RWPE1 (cell line): ENCODE data around the gene VPS25.
"Not testable (repeated sequence)": the region's sequence is repeated elsewhere in the genome, so short reads cannot be mapped to it uniquely, and the experiment has no call there.

Source experiments
- CTCF ChIA-PET: fragments of 350-600 bp; sonication (Branson Sonifier 250); formaldehyde crosslinking; extraction: SDS; loops from one replicate; lab custom pipeline; 2021; lab: Yijun Ruan, JAX
- POLR2A ChIA-PET: fragments of 400-600 bp; formaldehyde crosslinking; extraction: SDS; loops from one replicate; lab custom pipeline; 2020; ENCODE audit warnings: antibody characterized with exemption; ENCODE audit not compliant: low non-redundant PET; lab: Yijun Ruan, JAX
- DNase-seq: peaks from one replicate; pipeline ENCODE4 v3.0.0; 2012; ENCODE audit warnings: low spot score
- H3K27ac ChIP-seq: fragments of 450-650 bp; 2 replicates; pipeline ENCODE4 v1.5.1; 2017
- TF ChIP-seq, protein P1 (sequence below): fragments of 450-650 bp; conservative IDR thresholded peaks from 2 replicates; pipeline ENCODE4 v1.5.1; 2017; ENCODE audit warnings: low read depth, mild to moderate bottlenecking

The VPS25 gene

GRCh38 chr17:42766124-42766523 lies 7.1 kb upstream of the VPS25 start:
- ChIA-PET CTCF (no interaction called here), POLR2A (interaction anchor here (0.7 kb wide), 1 partner anchor 11 kb away, joined by 8 read pairs; no protein-coding TSS in a partner anchor)
- H3K27ac ChIP-seq: peak overlapping the region; percentile 20
- DNase-seq: no peak
- TF ChIP-seq, protein P1, sequence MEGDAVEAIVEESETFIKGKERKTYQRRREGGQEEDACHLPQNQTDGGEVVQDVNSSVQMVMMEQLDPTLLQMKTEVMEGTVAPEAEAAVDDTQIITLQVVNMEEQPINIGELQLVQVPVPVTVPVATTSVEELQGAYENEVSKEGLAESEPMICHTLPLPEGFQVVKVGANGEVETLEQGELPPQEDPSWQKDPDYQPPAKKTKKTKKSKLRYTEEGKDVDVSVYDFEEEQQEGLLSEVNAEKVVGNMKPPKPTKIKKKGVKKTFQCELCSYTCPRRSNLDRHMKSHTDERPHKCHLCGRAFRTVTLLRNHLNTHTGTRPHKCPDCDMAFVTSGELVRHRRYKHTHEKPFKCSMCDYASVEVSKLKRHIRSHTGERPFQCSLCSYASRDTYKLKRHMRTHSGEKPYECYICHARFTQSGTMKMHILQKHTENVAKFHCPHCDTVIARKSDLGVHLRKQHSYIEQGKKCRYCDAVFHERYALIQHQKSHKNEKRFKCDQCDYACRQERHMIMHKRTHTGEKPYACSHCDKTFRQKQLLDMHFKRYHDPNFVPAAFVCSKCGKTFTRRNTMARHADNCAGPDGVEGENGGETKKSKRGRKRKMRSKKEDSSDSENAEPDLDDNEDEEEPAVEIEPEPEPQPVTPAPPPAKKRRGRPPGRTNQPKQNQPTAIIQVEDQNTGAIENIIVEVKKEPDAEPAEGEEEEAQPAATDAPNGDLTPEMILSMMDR: no peak

DNA sequence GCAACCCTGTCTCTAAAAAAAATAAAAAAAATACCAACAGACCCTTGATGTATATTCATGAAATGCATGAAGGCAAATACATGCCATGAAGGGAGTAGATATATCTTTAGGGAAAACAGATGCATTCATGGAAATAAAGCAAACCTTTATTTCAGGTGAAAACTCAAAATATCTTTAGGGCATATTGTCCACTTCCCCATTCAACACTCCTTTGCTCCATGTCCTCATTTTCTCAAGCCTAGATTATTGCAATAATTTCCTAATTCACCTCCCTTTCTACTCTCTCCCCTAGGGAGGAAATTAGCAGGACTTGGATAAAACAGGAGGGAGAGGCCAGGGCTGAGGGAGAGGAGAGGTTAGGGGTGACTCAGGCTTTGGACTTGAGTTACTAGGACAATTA lies 5.7 kb upstream of the VPS25 start:
- ChIA-PET POLR2A (no interaction called here), CTCF (no interaction called here)
- TF ChIP-seq, protein P1: no peak
- no peak overlapping the region for H3K27ac ChIP-seq
- no peak for DNase-seq

DNA sequence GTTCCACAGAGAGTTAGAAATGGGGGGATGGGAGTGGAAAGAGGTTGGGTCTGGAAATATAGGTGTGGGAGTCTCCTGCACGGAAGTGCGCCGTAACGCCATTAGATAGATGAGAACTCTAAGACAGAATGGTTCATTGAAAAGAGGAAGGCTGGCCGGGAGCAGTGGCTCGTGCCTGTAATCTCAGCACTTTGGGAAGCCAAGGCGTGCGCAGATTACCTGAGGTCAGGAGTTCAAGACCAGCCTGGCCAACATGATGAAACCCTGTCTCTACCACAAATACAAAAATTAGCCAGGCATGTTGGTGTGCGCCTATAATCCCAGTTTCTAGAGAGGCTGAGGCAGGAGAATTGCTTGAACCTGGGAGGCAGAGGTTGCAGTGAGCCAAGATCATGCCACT lies 5.2 kb upstream of the VPS25 start:
- POLR2A ChIA-PET, CTCF ChIA-PET, H3K27ac ChIP-seq, DNase-seq: not testable (repeated sequence)

DNA sequence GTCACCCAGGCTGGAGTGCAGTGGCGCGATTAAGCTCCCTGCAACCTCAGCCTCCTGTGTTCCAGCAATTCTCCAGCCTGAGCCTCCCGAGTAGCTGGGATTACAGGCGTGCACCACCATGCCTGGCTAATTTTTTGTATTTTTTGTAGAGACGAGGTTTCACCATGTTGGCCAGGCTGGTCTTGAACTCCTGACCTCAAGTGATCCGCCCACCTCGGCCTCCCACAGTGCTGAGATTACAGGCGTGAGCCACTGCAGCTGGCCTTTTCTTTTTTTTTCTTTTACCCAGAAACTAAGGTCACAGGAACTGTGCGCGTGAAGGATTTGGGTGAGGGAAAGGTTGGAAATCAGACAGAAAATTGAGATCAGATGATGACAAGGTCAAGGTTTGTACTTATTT lies 3.3 kb upstream of the VPS25 start:
- CTCF ChIA-PET, H3K27ac ChIP-seq, DNase-seq, POLR2A ChIA-PET: not testable (repeated sequence)

- peak overlapping the region; percentile 83 for H3K27ac ChIP-seq
- POLR2A ChIA-PET: interaction anchor here (1.3 to 1.4 kb wide), 2 partner anchors 25 to 51 kb away, joined by 3 read pairs; partner anchors contain the start of genes BECN1 and COA3
- TF ChIP-seq, protein P1: no peak
- no peak for DNase-seq
- CTCF ChIA-PET: interaction anchor here (0.5 to 1.4 kb wide), 3 partner anchors 9 to 35 kb away, joined by 4 to 7 read pairs (median 5); no protein-coding TSS in a partner anchor
These were observed 332 bp upstream of the VPS25 start for GRCh38 chr17:42772945-42773289.

DNA sequence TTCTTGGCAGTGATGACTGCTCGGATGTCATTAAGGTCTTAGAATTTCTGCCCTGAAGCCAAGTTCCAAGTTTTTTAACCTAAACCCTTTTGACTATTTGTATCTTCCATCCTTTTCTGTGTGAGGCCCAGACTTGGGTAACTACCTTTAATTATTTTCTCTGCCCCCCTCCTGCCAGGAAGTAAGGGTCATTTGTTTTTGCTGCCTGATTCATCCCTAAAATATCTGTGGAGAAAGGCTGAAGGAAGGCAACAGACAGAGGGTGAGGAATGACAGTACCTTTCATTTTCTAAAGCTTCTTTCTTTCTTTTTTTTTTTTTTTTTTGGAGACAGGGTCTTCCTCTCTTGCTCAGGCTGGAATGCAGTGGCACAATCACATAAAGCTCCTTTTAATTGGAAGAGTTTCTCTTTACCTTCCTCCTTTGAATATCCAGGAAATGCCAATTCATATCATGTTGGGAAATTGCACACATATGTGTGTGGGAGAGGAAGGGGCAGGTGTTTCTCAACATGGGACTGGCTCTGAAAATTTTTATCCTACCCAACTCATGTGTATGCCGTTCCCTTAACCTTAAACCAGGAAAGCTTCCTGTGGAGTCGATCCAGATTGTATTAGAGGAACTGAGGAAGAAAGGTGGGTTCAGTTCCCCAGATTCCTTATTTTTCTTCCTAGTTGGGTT lies 957 bp downstream of the VPS25 start:
- TF ChIP-seq, protein P1: no peak
- peak overlapping the region; percentile 83 for H3K27ac ChIP-seq
- DNase-seq: peak; percentile 56
- POLR2A ChIA-PET: interaction anchor here (0.6 to 1.4 kb wide), 3 partner anchors 24 to 471 kb away, joined by 3 to 6 read pairs (median 3); partner anchors contain the start of genes BECN1 and COA3
- CTCF ChIA-PET: interaction anchor here (1.4 kb wide), 1 partner anchor 9 kb away, joined by 5 read pairs; no protein-coding TSS in a partner anchor

GRCh38 chr17:42775534-42776098 lies 2.4 kb downstream of the VPS25 start:
- ChIA-PET POLR2A (no interaction called here), CTCF (interaction anchor here (1.0 kb wide), 1 partner anchor 12 kb away, joined by 3 read pairs; no protein-coding TSS in a partner anchor)
- no peak for DNase-seq
- TF ChIP-seq, protein P1: no peak
- H3K27ac ChIP-seq: peak overlapping the region; percentile 33; the same call in 1 of the 2 replicates
